CD4-positive, CD25-positive, alpha-beta regulatory T cell (primary cell): ENCODE measurements around the gene SRGAP1. TPM values are rescaled to one million over a fixed set of nuclear protein-coding genes. Genes with fewer than 3 reads are reported as not detected.
"Not testable (repeated sequence)": the region's sequence is repeated elsewhere in the genome, so short reads cannot be mapped to it uniquely, and the experiment has no call there.

Experiments
- ATAC-seq, 2 donors: fragments of 150-1000 bp; cut with Tn5 transposase; one replicate each; pipeline ENCODE4 v1.10.0; 2021; ENCODE audit warnings: low read depth in 2 of 2, moderate number of reproducible peaks in 2 of 2, moderate library complexity in 1 of 2
- DNase-seq, 3 donors: peaks; one replicate each; pipeline versions ENCODE4 v3.0.0 to v3.0.0-alpha.2; 2012 to 2022; ENCODE audit warnings: mixed read lengths in 1 of 3
- H3K27ac ChIP-seq: one replicate; pipeline ENCODE4 v1.7.0; 2013; ENCODE audit warnings: mild to moderate bottlenecking, low read length; ENCODE audit not compliant: insufficient read depth, poor library complexity, severe bottlenecking
- H3K27me3 ChIP-seq: one replicate; pipeline ENCODE4 v1.7.0; 2013; ENCODE audit warnings: low read length; ENCODE audit not compliant: control insufficient read depth, insufficient read depth
- H3K36me3 ChIP-seq: one replicate; pipeline ENCODE4 v1.7.0; 2013; ENCODE audit warnings: mild to moderate bottlenecking, low read length, moderate library complexity; ENCODE audit not compliant: control insufficient read depth, insufficient read depth
- H3K4me1 ChIP-seq: 2 replicates; pipeline ENCODE4 v1.7.0; 2013; ENCODE audit warnings: mild to moderate bottlenecking, low read length; ENCODE audit not compliant: insufficient read depth, control insufficient read depth, poor library complexity, severe bottlenecking
- H3K4me3 ChIP-seq: one replicate; pipeline ENCODE4 v1.7.0; 2013; ENCODE audit warnings: low read depth, mild to moderate bottlenecking, low read length, moderate library complexity
- H3K9me3 ChIP-seq, 2 experiments: 1 replicate in 1 of 2; 2 replicates in 1 of 2; pipeline ENCODE4 v1.7.0; 2013; ENCODE audit warnings: low read length in 2 of 2, mild to moderate bottlenecking in 1 of 2, moderate library complexity in 1 of 2; ENCODE audit not compliant: control insufficient read depth in 2 of 2
- H3K27ac Mint-ChIP-seq, 3 donors: one replicate each; pipeline ENCODE4 v1.8.0; 2020 to 2022; ENCODE audit warnings: mild to moderate bottlenecking in 3 of 3, mixed read lengths in 3 of 3, moderate library complexity in 2 of 3
- H3K27me3 Mint-ChIP-seq: one replicate; pipeline ENCODE4 v1.8.0; 2022; ENCODE audit warnings: mild to moderate bottlenecking, mixed read lengths
- H3K36me3 Mint-ChIP-seq: one replicate; pipeline ENCODE4 v1.8.0; 2020; ENCODE audit warnings: mixed read lengths
- H3K4me1 Mint-ChIP-seq, 4 donors: one replicate each; pipeline ENCODE4 v1.8.0; 2020 to 2022; ENCODE audit warnings: mixed read lengths in 4 of 4, mild to moderate bottlenecking in 1 of 4
- H3K4me3 Mint-ChIP-seq, 4 donors: one replicate each; pipeline ENCODE4 v1.8.0; 2020 to 2022; ENCODE audit warnings: mild to moderate bottlenecking in 4 of 4, mixed read lengths in 4 of 4, moderate library complexity in 3 of 4
- H3K9me3 Mint-ChIP-seq, 7 donors: one replicate each; pipeline ENCODE4 v1.8.0; 2020 to 2022; ENCODE audit warnings: mixed read lengths in 7 of 7, mild to moderate bottlenecking in 3 of 7, moderate library complexity in 2 of 7
- polyA plus RNA-seq, 4 donors: library from polyadenylated mRNA; unstranded; fragments of 300-500 nt; fragmentation: Illumina TruSeq; gene quantifications; one replicate each; pipeline ENCODE4 v1.2.3, GENCODE V29; 2021
- total RNA-seq: library from RNA; stranded (reverse); gene quantifications from one replicate; pipeline ENCODE4 v1.2.3, GENCODE V29; 2022

Gene SRGAP1
- total and polyA plus RNA-seq, 5 donors from 2014 or later, result 0.01 to 0.07 (median 0.02) TPM; not detected in 1

GRCh38 chr12:64130476-64130875, 286.0 kb downstream of the SRGAP1 start:
- H3K4me1 Mint-ChIP-seq, H3K27ac Mint-ChIP-seq, H3K36me3 ChIP-seq, H3K4me3 Mint-ChIP-seq, H3K4me3 ChIP-seq, H3K4me1 ChIP-seq, DNase-seq, H3K36me3 Mint-ChIP-seq, H3K9me3 ChIP-seq, ATAC-seq, H3K27ac ChIP-seq, H3K27me3 ChIP-seq, H3K27me3 Mint-ChIP-seq: not testable (repeated sequence)
- peaks cover 3 to 17% (median 5%) of the 10 kb centered on the region in 7 donors for H3K9me3 Mint-ChIP-seq

DNA sequence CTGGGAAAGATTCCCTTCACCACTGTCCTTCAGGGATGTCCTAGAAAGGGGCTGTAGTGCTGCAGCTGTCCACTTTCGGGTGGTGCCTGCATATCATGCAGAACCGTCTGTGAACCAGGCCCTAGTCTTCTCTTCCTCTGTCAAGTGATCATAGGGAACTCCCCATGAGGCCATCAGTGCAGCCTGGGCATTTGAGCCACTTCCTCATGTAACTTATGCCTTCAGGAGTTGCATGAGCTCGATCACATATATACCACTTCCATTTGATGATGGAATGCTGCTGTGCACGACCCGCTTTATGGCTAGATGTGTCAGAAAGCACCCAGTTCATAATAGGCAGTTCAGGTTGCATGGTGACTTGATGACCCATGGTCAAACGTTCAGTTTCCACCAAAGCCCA, 287.0 kb downstream of the SRGAP1 start:
- H3K27ac Mint-ChIP-seq, H3K4me1 ChIP-seq, DNase-seq, ATAC-seq, H3K4me1 Mint-ChIP-seq, H3K4me3 ChIP-seq, H3K9me3 ChIP-seq, H3K4me3 Mint-ChIP-seq, H3K36me3 Mint-ChIP-seq, H3K27me3 Mint-ChIP-seq, H3K36me3 ChIP-seq, H3K27ac ChIP-seq, H3K27me3 ChIP-seq: not testable (repeated sequence)
- H3K9me3 Mint-ChIP-seq, result peaks cover 3 to 18% (median 5%) of the 10 kb centered on the region in 7 donors

GRCh38 chr12:64132672-64133071, 288.2 kb downstream of the SRGAP1 start:
- not testable (repeated sequence) for H3K4me3 ChIP-seq, H3K36me3 ChIP-seq, H3K36me3 Mint-ChIP-seq, ATAC-seq, H3K4me3 Mint-ChIP-seq, H3K4me1 Mint-ChIP-seq, H3K27me3 ChIP-seq, H3K27ac Mint-ChIP-seq, H3K9me3 ChIP-seq, H3K27ac ChIP-seq, DNase-seq, H3K4me1 ChIP-seq
- peaks cover 11% of the 10 kb centered on the region for H3K27me3 Mint-ChIP-seq
- H3K9me3 Mint-ChIP-seq, result peaks cover 3 to 18% (median 6%) of the 10 kb centered on the region in 7 donors

DNA sequence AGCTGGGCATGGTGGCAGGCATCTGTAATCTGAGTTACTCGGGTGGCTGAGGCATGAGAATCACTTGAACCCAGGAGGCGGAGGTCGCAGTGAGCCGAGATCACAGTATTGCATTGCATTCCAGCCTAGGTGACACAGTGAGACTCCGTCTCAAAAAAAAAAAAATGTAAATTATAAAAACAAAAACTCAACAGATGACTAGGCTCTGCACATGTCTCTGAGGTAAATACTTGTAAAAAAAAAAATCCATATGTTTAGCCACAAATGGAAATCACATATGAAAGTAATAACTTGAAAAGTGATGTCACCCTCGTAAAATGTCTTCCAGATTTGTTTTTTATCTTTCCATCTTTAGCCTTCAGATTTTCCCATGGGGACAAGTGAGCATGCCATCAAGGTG, 292.6 kb downstream of the SRGAP1 start:
- no peak for DNase-seq
- Histone ChIP-seq H3K4me3 (no peak overlapping the region), H3K36me3 (no peaks in the 10 kb centered on the region), H3K27ac (no peak overlapping the region), H3K9me3 (peaks cover 0 to 3% of the 10 kb centered on the region in 2 experiments), H3K4me1 (no peaks in the 10 kb centered on the region), H3K27me3 (no peaks in the 10 kb centered on the region)
- H3K27me3 Mint-ChIP-seq, result peaks cover 15% of the 10 kb centered on the region
- no peaks in the 10 kb centered on the region for H3K36me3 Mint-ChIP-seq
- no peak overlapping the region for H3K27ac Mint-ChIP-seq
- H3K4me1 Mint-ChIP-seq, result no peaks in the 10 kb centered on the region
- H3K4me3 Mint-ChIP-seq, result no peak overlapping the region
- no peak for ATAC-seq
- peaks cover 0 to 19% (median 7%) of the 10 kb centered on the region in 7 donors for H3K9me3 Mint-ChIP-seq

- no peaks in the 10 kb centered on the region for H3K9me3 ChIP-seq
- H3K36me3 ChIP-seq, result no peaks in the 10 kb centered on the region
- no peaks in the 10 kb centered on the region for H3K4me1 ChIP-seq
- H3K27ac ChIP-seq, result no peak overlapping the region
- no peak overlapping the region for H3K4me3 ChIP-seq
- H3K4me3 Mint-ChIP-seq, result no peak overlapping the region
- peaks cover 0 to 13% (median 5%) of the 10 kb centered on the region in 7 donors for H3K9me3 Mint-ChIP-seq
- H3K27me3 Mint-ChIP-seq, result peaks cover 15% of the 10 kb centered on the region
- H3K4me1 Mint-ChIP-seq, result no peaks in the 10 kb centered on the region
- no peaks in the 10 kb centered on the region for H3K27me3 ChIP-seq
- H3K27ac Mint-ChIP-seq, result no peak overlapping the region
- no peaks in the 10 kb centered on the region for H3K36me3 Mint-ChIP-seq
- ATAC-seq, result no peak
- DNase-seq, result no peak
Measured at GRCh38 chr12:64139021-64139420, 294.5 kb downstream of the SRGAP1 start.

DNA sequence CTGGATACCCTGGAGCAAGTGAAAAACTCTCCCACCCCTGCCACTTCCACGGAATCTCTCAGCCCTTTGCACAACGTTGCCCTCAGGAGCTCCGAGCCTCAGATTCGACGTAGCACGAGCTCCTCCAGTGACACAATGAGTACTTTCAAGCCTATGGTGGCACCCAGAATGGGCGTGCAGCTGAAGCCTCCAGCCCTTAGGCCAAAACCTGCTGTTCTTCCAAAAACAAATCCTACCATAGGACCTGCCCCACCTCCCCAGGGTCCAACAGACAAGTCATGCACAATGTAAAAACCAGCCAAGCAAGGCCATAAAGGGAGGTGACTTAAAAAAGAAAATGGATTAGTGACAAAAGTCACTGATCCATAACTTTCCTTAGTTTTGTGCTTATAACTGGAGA, 297.9 kb downstream of the SRGAP1 start:
- no peak for ATAC-seq
- no peaks in the 10 kb centered on the region for H3K36me3 ChIP-seq
- no peak overlapping the region for H3K27ac ChIP-seq
- Mint-ChIP-seq H3K27ac (no peak overlapping the region), H3K4me3 (no peak overlapping the region), H3K4me1 (peaks cover 0 to 4% (median 0%) of the 10 kb centered on the region in 4 donors), H3K27me3 (peaks cover 9% of the 10 kb centered on the region), H3K36me3 (peaks cover 3% of the 10 kb centered on the region), H3K9me3 (peaks cover 0 to 2% (median 0%) of the 10 kb centered on the region in 7 donors)
- DNase-seq, result no peak
- H3K4me1 ChIP-seq, result no peaks in the 10 kb centered on the region
- H3K27me3 ChIP-seq, result no peaks in the 10 kb centered on the region
- H3K9me3 ChIP-seq, result no peaks in the 10 kb centered on the region
- H3K4me3 ChIP-seq, result no peak overlapping the region

DNA sequence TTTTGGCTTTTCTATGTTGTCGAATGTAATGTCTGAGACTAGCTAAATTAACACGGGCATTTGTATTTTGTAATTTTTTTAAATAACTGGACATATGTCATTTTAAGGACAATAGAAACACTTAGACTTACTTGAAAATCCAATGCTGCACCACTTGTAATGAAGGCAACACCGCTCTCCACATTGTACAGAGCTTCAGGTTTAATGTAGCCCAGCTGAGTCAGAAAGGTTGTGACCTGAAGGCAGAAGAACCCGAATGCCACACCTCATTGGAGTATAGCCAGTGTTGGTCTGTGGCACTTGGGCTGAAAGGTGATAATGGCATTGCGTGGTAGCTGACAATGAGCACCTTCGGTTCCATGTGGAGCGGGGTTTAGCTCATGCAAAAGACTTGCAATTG, 298.3 kb downstream of the SRGAP1 start:
- H3K4me3 ChIP-seq, result no peak overlapping the region
- DNase-seq (no peak), ATAC-seq (no peak)
- no peak overlapping the region for H3K27ac ChIP-seq
- Mint-ChIP-seq H3K27me3 (peaks cover 8% of the 10 kb centered on the region), H3K4me3 (no peak overlapping the region), H3K27ac (no peak overlapping the region), H3K9me3 (peaks cover 0 to 2% (median 0%) of the 10 kb centered on the region in 7 donors), H3K36me3 (peaks cover 7% of the 10 kb centered on the region), H3K4me1 (peaks cover 0 to 8% (median 0%) of the 10 kb centered on the region in 4 donors)
- no peaks in the 10 kb centered on the region for H3K27me3 ChIP-seq
- no peaks in the 10 kb centered on the region for H3K36me3 ChIP-seq
- no peaks in the 10 kb centered on the region for H3K4me1 ChIP-seq
- no peaks in the 10 kb centered on the region for H3K9me3 ChIP-seq

GRCh38 chr12:64145226-64145625, 300.7 kb downstream of the SRGAP1 start:
- peaks cover 4% of the 10 kb centered on the region for H3K27me3 Mint-ChIP-seq
- no peak overlapping the region for H3K27ac ChIP-seq
- ATAC-seq, result no peak

More at GRCh38 chr12:64145226-64145625, 300.7 kb downstream of the SRGAP1 start:
- H3K4me1 ChIP-seq, result no peaks in the 10 kb centered on the region
- H3K27me3 ChIP-seq, result no peaks in the 10 kb centered on the region
- Mint-ChIP-seq H3K9me3 (peaks cover 0 to 2% (median 0%) of the 10 kb centered on the region in 7 donors), H3K4me3 (no peak overlapping the region), H3K27ac (no peak overlapping the region), H3K4me1 (peaks cover 0 to 9% (median 0%) of the 10 kb centered on the region in 4 donors), H3K36me3 (peaks cover 15% of the 10 kb centered on the region)
- no peaks in the 10 kb centered on the region for H3K9me3 ChIP-seq
- DNase-seq, result no peak
- no peak overlapping the region for H3K4me3 ChIP-seq
- H3K36me3 ChIP-seq, result no peaks in the 10 kb centered on the region
